ENCODE results near the gene AARS2.

AARS2 gene

DNA sequence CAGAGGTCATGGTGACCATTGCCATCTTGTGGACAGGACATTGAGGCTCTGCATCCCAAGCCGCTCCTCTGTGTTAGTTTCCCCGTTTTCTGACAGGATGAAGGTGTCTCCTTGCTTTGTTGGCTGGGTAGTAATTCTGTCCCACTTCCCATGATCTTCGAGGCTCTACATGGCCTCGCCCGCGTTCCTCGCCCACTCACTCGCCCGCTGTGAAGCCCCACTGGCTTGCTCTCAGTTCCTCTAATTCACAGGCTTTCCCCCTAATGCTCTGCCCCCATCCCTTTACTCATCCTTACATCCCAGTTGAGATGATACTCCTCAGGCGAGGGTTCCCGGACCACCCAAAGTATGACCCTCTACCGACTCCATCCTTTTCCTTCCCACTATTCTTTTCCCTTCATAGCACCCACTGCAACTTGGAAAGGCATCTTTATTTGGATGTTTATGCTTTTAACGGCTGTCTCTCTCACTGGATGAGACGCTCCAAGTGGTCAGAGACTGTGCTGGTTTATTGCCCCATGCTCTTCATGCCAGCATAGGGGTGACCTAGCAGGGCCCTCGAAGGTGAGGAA lies 55.3 kb downstream of the AARS2 start:
- peaks cover 31% of the 10 kb centered on the region for H3K36me3 ChIP-seq (ENCODE audit: control insufficient read depth, insufficient read depth, low read length, severe bottlenecking)
- H3K4me1 ChIP-seq (ENCODE audit: control insufficient read depth, insufficient read depth, low read length), result peaks cover 16% of the 10 kb centered on the region
- no peaks in the 10 kb centered on the region for H3K27me3 ChIP-seq (replicated peaks; ENCODE audit: control insufficient read depth, insufficient read depth, low read length)
- no peak for DNase-seq (ENCODE audit: low read depth)
- H3K9me3 ChIP-seq (ENCODE audit: control insufficient read depth, low read length), result no peaks in the 10 kb centered on the region
- peak overlapping the region; percentile 92 for H3K4me3 ChIP-seq (ENCODE audit: low read length)
- H3K9ac ChIP-seq (ENCODE audit: low read length), result peak overlapping the region; percentile 94

DNA sequence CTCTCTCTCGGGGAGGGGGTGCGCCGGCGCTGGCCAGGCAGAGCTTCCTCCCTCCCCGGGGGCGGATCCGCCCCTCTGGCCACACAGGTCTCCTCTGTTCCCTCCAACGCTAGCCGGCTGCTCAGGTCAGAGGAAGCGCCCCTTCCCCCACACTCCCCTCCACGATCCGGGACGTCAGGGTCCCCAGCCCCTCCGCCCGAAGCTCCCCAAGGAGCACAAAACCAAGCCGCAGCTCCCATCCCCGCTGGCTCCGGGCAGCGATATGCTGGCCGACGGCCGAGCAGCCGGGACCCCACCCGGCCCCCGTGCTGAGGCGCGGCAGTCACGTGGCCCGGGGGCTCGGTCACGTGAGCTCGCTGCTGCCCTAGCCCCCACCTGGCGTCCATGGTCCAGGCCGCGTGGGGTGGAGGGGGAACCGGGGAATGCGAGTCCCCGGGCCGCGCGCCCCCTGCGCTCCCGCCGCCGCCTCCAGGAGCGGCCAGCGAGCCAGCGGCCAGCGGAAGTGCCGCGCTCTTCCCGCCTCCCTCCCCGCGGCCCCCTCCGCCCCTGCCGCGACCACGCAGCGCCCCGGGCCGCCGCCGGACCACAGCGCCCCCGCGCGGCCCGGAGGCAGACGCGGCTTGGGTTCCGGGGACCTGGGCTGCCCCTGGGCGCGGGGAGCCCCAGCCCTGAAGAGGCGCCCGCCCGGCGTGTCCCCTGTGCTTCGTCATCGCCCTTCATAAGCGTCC lies 56.0 kb downstream of the AARS2 start, which contains the start of gene SLC35B2:
SLC35B2 (minus strand) TSS at position 504 of the 728 bp plus-strand sequence; CDS start at position 386, 118 bp downstream.
- Histone ChIP-seq H3K4me1 (ENCODE audit: control insufficient read depth, insufficient read depth, low read length) (peaks cover 15% of the 10 kb centered on the region), H3K27me3 (replicated peaks; ENCODE audit: control insufficient read depth, insufficient read depth, low read length) (no peaks in the 10 kb centered on the region), H3K9me3 (ENCODE audit: control insufficient read depth, low read length) (no peaks in the 10 kb centered on the region), H3K9ac (ENCODE audit: low read length) (peak within 1 kb of the TSS; percentile 94), H3K36me3 (ENCODE audit: control insufficient read depth, insufficient read depth, low read length, severe bottlenecking) (peaks cover 38% of the 10 kb centered on the region), H3K4me3 (ENCODE audit: low read length) (peak within 1 kb of the TSS; percentile 92)
- DNase-seq (ENCODE audit: low read depth), result peak; percentile 88

DNA sequence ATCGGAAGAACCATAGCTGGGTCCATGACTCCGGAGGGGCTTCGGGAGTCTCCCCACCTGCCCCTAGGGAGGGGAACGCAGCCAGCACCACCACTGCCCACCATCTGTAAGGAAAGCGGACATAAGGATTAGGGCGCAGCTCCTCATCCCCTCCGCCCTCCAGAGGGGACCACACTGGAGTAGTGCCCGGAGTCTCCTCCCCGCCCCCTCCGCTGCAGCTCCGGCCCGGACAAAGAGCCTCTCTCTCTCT lies 56.4 kb downstream of the AARS2 start:
- Histone ChIP-seq H3K4me3 (ENCODE audit: low read length) (peak overlapping the region; percentile 92), H3K27me3 (replicated peaks; ENCODE audit: control insufficient read depth, insufficient read depth, low read length) (no peaks in the 10 kb centered on the region), H3K9ac (ENCODE audit: low read length) (peak overlapping the region; percentile 94), H3K36me3 (ENCODE audit: control insufficient read depth, insufficient read depth, low read length, severe bottlenecking) (peaks cover 42% of the 10 kb centered on the region), H3K9me3 (ENCODE audit: control insufficient read depth, low read length) (no peaks in the 10 kb centered on the region), H3K4me1 (ENCODE audit: control insufficient read depth, insufficient read depth, low read length) (peaks cover 15% of the 10 kb centered on the region)
- DNase-seq (ENCODE audit: low read depth), result no peak

DNA sequence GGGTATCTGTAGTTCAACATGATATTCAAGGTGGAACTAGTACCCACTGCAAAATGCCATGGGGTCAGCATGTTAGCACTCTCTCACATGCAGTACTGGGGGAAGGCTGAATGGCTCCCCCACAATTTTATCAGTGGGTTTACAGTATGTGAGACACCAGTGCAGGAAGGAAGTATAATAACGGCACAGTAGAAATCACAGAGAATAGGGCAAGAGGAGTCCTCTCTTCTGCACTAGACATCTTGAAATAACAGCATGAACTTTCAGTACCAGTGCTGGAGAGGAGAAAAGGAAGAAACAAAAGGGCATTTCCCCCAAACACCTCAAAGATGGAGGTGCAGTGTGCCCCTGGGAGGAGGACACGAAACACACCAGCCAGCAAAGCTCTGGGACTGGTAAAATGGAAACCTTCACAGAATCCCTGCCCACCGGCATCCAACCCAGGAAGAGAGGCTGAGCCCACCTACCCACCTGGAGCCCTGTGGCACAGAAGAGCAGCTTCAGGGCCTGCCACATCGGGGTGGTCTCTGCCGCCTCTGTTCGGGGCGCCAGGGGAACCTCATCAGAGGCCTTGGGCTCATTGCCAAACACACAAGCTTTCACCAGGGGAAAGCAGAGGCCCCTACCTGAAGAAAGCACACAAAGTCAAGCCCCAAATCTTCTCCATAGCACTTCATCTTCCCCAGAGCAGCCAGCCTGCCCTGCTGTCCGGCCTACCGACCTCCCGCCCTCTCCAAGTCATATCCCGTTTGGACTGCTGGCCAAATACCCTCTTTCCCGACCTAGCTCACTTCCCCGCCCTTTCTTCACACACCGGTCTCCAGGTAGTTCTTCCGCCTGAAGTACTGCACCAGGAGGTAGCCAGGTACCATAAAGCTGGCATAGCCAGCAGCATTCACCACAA lies 57.0 kb downstream of the AARS2 start:
- H3K36me3 ChIP-seq (ENCODE audit: control insufficient read depth, insufficient read depth, low read length, severe bottlenecking), result peaks cover 48% of the 10 kb centered on the region
- peaks cover 15% of the 10 kb centered on the region for H3K4me1 ChIP-seq (ENCODE audit: control insufficient read depth, insufficient read depth, low read length)
- H3K9ac ChIP-seq (ENCODE audit: low read length), result peak overlapping the region; percentile 94
- DNase-seq (ENCODE audit: low read depth), result no peak
- H3K27me3 ChIP-seq (replicated peaks; ENCODE audit: control insufficient read depth, insufficient read depth, low read length), result no peaks in the 10 kb centered on the region
- H3K4me3 ChIP-seq (ENCODE audit: low read length), result peak overlapping the region; percentile 92
- H3K9me3 ChIP-seq (ENCODE audit: control insufficient read depth, low read length), result no peaks in the 10 kb centered on the region

DNA sequence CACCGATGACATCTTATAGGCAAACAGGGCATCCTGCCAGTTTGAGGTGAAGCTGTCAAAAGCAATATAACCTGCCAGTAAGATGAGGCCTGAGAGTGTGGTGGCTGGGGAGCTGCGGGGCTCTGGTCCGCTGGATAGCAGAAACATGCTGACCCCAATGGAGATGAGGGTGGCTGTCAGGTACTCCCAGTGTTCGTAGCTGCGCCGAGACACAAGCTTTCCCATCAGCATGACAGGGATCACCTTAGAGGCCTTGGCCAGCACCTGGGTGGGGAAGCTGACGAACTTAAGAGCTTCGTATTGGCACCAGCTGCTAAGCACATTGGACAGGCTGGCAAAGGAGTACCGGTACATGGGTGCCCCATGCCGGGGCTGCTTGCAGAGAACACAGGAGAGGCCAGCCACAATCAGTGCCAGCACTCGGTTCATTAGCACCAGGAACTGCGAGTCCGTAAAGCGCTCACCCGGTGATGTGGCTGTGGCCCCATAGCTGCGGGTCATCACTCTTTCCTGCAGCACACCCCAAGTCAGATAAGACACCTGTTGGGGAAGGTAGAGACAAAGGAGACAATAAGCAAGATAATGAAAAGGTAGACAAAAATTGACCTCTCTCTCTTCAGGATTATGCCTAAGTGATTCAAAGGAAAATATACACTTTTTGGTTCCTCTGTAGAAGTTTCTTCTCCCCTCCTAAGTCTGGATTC lies 57.9 kb downstream of the AARS2 start:
- H3K9ac ChIP-seq (ENCODE audit: low read length), result no peak overlapping the region
- H3K4me3 ChIP-seq (ENCODE audit: low read length), result no peak overlapping the region
- H3K4me1 ChIP-seq (ENCODE audit: control insufficient read depth, insufficient read depth, low read length), result peaks cover 15% of the 10 kb centered on the region
- H3K27me3 ChIP-seq (replicated peaks; ENCODE audit: control insufficient read depth, insufficient read depth, low read length), result no peaks in the 10 kb centered on the region
- DNase-seq (ENCODE audit: low read depth), result no peak
- H3K36me3 ChIP-seq (ENCODE audit: control insufficient read depth, insufficient read depth, low read length, severe bottlenecking), result peaks cover 57% of the 10 kb centered on the region
- H3K9me3 ChIP-seq (ENCODE audit: control insufficient read depth, low read length), result no peaks in the 10 kb centered on the region

DNA sequence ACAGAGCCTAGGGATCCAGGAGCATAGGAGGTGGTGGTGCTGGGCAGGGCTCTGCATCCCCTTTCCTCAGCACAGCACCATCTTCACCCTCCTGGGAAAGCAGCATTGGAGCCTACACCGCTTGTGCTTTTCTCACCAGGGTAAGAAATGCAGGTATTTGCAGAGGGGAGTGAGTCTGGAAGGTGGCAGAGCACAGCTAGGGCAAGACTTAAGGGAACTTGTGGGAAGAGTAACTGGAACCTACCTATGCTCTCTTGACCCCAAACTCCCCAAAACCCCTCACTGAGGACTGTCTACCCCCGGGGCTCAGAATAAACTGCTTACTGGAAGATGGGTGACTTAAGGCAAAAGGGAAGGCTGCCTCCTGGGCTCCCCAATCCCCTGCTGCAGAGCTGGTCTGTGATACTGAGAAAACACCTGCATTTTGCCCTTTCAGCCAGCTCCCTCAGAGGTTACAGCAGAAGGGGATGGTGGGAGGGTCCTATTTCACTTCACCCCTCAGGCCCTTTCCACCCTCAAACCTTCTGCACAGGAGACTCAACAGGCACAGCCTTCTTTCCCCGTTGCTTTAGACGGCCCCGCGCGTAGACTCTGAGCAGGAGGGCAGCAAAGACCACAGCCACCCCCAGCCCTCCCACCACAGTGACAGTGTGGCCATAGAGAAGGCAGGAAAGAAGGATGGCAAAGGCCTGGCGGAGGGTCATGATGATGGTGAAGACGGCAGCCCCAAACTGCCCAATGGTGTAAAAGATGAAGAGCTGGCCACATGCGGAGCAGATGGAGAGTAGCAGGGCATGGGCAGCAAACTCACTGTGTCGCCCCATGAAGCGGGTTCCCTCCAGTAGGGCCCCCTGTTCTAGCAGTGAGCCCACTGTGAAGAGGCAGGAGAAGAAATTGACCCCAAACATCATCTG lies 58.7 kb downstream of the AARS2 start:
- Histone ChIP-seq H3K36me3 (ENCODE audit: control insufficient read depth, insufficient read depth, low read length, severe bottlenecking) (peaks cover 65% of the 10 kb centered on the region), H3K9me3 (ENCODE audit: control insufficient read depth, low read length) (no peaks in the 10 kb centered on the region), H3K4me3 (ENCODE audit: low read length) (no peak overlapping the region), H3K4me1 (ENCODE audit: control insufficient read depth, insufficient read depth, low read length) (peaks cover 19% of the 10 kb centered on the region), H3K9ac (ENCODE audit: low read length) (peak overlapping the region; percentile 23), H3K27me3 (replicated peaks; ENCODE audit: control insufficient read depth, insufficient read depth, low read length) (no peaks in the 10 kb centered on the region)
- DNase-seq (ENCODE audit: low read depth), result no peak

DNA sequence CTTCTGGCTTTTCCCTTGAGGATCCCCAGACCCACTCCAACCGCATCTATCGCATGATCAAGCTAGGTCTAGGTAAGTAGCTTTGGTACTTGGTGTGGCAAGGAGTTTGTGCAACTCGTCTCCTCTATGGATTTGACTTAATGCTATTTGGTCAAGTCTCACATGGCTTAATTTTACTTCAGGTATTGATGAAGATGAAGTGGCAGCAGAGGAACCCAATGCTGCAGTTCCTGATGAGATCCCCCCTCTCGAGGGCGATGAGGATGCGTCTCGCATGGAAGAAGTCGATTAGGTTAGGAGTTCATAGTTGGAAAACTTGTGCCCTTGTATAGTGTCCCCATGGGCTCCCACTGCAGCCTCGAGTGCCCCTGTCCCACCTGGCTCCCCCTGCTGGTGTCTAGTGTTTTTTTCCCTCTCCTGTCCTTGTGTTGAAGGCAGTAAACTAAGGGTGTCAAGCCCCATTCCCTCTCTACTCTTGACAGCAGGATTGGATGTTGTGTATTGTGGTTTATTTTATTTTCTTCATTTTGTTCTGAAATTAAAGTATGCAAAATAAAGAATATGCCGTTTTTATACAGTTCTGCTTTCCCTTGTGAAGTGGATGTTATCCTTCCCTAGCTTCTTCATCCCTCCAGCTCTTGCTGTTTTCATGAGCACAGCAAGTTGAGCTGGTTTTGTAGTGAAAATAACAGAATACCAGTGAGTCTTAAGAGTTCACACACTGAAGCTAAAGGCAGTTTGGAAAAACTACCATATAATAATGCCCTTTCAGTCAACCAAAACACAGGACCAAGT lies 59.6 kb downstream of the AARS2 start:
- H3K4me3 ChIP-seq (ENCODE audit: low read length), result no peak overlapping the region
- H3K27me3 ChIP-seq (replicated peaks; ENCODE audit: control insufficient read depth, insufficient read depth, low read length), result no peaks in the 10 kb centered on the region
- H3K36me3 ChIP-seq (ENCODE audit: control insufficient read depth, insufficient read depth, low read length, severe bottlenecking), result peaks cover 74% of the 10 kb centered on the region
- DNase-seq (ENCODE audit: low read depth), result peak; percentile 60
- H3K9me3 ChIP-seq (ENCODE audit: control insufficient read depth, low read length), result no peaks in the 10 kb centered on the region
- H3K9ac ChIP-seq (ENCODE audit: low read length), result peak overlapping the region; percentile 37
- peaks cover 29% of the 10 kb centered on the region for H3K4me1 ChIP-seq (ENCODE audit: control insufficient read depth, insufficient read depth, low read length)

DNA sequence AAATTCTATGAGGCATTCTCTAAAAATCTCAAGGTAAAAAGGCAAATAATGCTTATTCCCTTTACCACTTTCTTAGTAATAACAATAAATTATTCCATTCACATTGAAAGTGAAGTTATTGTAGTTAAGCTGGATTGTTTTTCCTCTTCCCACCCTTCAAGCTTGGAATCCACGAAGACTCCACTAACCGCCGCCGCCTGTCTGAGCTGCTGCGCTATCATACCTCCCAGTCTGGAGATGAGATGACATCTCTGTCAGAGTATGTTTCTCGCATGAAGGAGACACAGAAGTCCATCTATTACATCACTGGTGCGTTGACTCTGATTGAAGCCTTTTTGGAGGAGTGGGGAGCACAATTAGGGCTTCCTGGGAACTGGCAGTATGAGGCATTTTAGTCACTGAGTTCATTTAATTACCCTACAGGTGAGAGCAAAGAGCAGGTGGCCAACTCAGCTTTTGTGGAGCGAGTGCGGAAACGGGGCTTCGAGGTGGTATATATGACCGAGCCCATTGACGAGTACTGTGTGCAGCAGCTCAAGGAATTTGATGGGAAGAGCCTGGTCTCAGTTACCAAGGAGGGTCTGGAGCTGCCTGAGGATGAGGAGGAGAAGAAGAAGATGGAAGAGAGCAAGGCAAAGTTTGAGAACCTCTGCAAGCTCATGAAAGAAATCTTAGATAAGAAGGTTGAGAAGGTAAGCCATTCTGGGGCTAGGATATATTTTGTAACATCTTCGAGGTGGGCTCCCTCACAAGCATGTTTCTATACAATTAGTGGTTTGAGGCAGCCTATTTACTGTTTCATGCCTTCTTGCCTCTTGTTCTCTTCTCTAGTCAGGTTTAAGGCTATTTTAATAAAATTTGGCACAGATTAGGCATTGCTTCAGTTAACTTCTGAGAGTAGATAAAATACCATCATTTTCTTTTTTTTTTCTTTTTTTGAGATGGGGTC lies 61.3 kb downstream of the AARS2 start:
- Histone ChIP-seq H3K27me3 (replicated peaks; ENCODE audit: control insufficient read depth, insufficient read depth, low read length) (no peaks in the 10 kb centered on the region), H3K4me3 (ENCODE audit: low read length) (no peak overlapping the region), H3K36me3 (ENCODE audit: control insufficient read depth, insufficient read depth, low read length, severe bottlenecking) (peaks cover 74% of the 10 kb centered on the region), H3K9me3 (ENCODE audit: control insufficient read depth, low read length) (no peaks in the 10 kb centered on the region), H3K4me1 (ENCODE audit: control insufficient read depth, insufficient read depth, low read length) (peaks cover 25% of the 10 kb centered on the region), H3K9ac (ENCODE audit: low read length) (no peak overlapping the region)
- no peak for DNase-seq (ENCODE audit: low read depth)

DNA sequence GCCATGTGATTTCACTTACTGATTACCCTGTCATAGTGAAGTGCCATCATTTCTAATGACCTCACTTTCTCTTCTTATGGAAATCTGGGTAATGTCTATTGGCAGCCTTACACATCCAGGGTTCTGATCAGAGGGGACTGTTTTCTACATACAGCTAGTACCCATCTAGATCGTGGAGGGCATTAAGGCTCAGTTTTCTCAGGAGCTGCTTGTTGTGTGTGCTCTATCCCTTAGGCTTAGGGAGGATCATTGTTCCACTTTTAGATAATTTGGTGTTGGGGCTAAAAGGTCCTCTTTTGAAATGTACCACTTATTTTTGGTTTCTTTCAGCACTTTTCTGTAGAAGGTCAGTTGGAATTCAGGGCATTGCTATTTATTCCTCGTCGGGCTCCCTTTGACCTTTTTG lies 62.4 kb downstream of the AARS2 start:
- Histone ChIP-seq H3K36me3 (ENCODE audit: control insufficient read depth, insufficient read depth, low read length, severe bottlenecking) (peaks cover 72% of the 10 kb centered on the region), H3K27me3 (replicated peaks; ENCODE audit: control insufficient read depth, insufficient read depth, low read length) (no peaks in the 10 kb centered on the region), H3K4me1 (ENCODE audit: control insufficient read depth, insufficient read depth, low read length) (peaks cover 18% of the 10 kb centered on the region), H3K4me3 (ENCODE audit: low read length) (no peak overlapping the region), H3K9me3 (ENCODE audit: control insufficient read depth, low read length) (no peaks in the 10 kb centered on the region), H3K9ac (ENCODE audit: low read length) (no peak overlapping the region)
- DNase-seq (ENCODE audit: low read depth), result no peak

Measured in adipocyte (in vitro differentiated cells).